GM12891 (cell line): ENCODE results near the gene OCA2.

Experiments used
- PAX5 ChIP-seq: IDR thresholded peaks from 2 replicates; pipeline ENCODE4 v1.6.1; 2011; ENCODE audit warnings: low read length, moderate library complexity, mild to moderate bottlenecking; ENCODE audit not compliant: insufficient read depth, severe bottlenecking
- POLR2A ChIP-seq: IDR thresholded peaks from 2 replicates; pipeline ENCODE4 v1.6.1; 2011; ENCODE audit warnings: low read depth, low read length, control low read depth
- POLR2AphosphoS5 ChIP-seq: IDR thresholded peaks from 2 replicates; pipeline ENCODE4 v1.6.1; 2011; ENCODE audit warnings: low read depth, low read length, control low read depth
- SPI1 ChIP-seq: IDR thresholded peaks from 2 replicates; pipeline ENCODE4 v1.6.1; 2011; ENCODE audit warnings: low read depth, low read length, control low read depth
- TAF1 ChIP-seq: IDR thresholded peaks from 2 replicates; pipeline ENCODE4 v1.6.1; 2011; ENCODE audit warnings: low read depth, low read length, control low read depth

GRCh38 chr15:27867861-27868260, 231.3 kb downstream of the OCA2 start:
- TF ChIP-seq POLR2A = no peak
- TF ChIP-seq TAF1 = no peak
- no peak for TF ChIP-seq SPI1
- no peak for TF ChIP-seq POLR2AphosphoS5
- TF ChIP-seq PAX5 = no peak
